OCI-LY3 (cell line): ENCODE data around the gene ARNT2.

ENCODE experiments used
- H2AFZ ChIP-seq: fragments of 200-600, 300-600 bp; shearing (Covaris generic); 2 replicates; pipeline ENCODE4 v1.6.0; 2014; ENCODE audit warnings: antibody characterized with exemption, low read depth, low read length
- H3K27ac ChIP-seq: fragments of 200-600, 300-600 bp; sonication (generic); 2 replicates; pipeline ENCODE4 v1.5.1; 2014; ENCODE audit warnings: mild to moderate bottlenecking, low read length, moderate library complexity, mixed read lengths
- H3K27me3 ChIP-seq: fragments of 200-600, 300-600 bp; sonication (generic); 2 replicates; pipeline ENCODE4 v1.6.1; 2014; ENCODE audit warnings: low read depth, low read length, mixed read lengths
- H3K36me3 ChIP-seq: fragments of 200-600, 300-600 bp; sonication (generic); replicated peaks from 2 replicates; pipeline ENCODE3; 2014; ENCODE audit warnings: low read depth, low read length, mixed read lengths
- H3K4me1 ChIP-seq: fragments of 300-600, 200-600 bp; sonication (generic); 2 replicates; pipeline ENCODE4 v1.6.1; 2014; ENCODE audit warnings: low read length, mixed read lengths
- H3K4me2 ChIP-seq: fragments of 200-600, 300-600 bp; sonication (generic); 2 replicates; pipeline ENCODE4 v1.6.1; 2014; ENCODE audit warnings: low read length, mixed read lengths
- H3K4me3 ChIP-seq: fragments of 300-600, 200-600 bp; sonication (generic); 2 replicates; pipeline ENCODE4 v1.5.1; 2014; ENCODE audit warnings: antibody characterized with exemption, mild to moderate bottlenecking, low read length, moderate library complexity
- H3K79me2 ChIP-seq: fragments of 300-600, 200-600 bp; shearing (Covaris generic); 2 replicates; pipeline ENCODE4 v1.6.1; 2014; ENCODE audit warnings: mild to moderate bottlenecking, low read length, mixed read lengths
- H3K9ac ChIP-seq: fragments of 300-600, 200-600 bp; shearing (Covaris generic); 2 replicates; pipeline ENCODE4 v1.6.0; 2014; ENCODE audit warnings: mild to moderate bottlenecking, low read length, moderate library complexity
- H3K9me3 ChIP-seq: fragments of 200-600, 300-600 bp; shearing (Covaris generic); 2 replicates; pipeline ENCODE4 v1.6.1; 2014; ENCODE audit warnings: low read length, mixed read lengths; ENCODE audit not compliant: insufficient read depth
- H4K20me1 ChIP-seq: fragments of 200-600, 300-600 bp; sonication (generic); 2 replicates; pipeline ENCODE4 v1.6.1; 2016; ENCODE audit warnings: low read length, mixed read lengths; ENCODE audit not compliant: insufficient read depth
- CTCF ChIP-seq: fragments of 200-600, 300-600 bp; sonication (generic); IDR thresholded peaks from 2 replicates; pipeline ENCODE4 v1.5.1; 2014; ENCODE audit warnings: antibody characterized with exemption, low read length, low read depth
- EZH2phosphoT487 ChIP-seq: fragments of 200-600 bp; shearing (Covaris generic); IDR thresholded peaks from 2 replicates; pipeline ENCODE4 v1.6.1; 2018; ENCODE audit warnings: antibody characterized with exemption, mixed run types, low read depth

ARNT2 gene

GRCh38 chr15:80596521-80596976 is 192.4 kb downstream of the ARNT2 start:
- H3K27me3 ChIP-seq: no peaks in the 10 kb centered on the region
- H3K4me3 ChIP-seq: no peak overlapping the region
- TF ChIP-seq CTCF (no peak), EZH2phosphoT487 (no peak)
- H3K4me2 ChIP-seq: no peak overlapping the region
- H3K36me3 ChIP-seq: no peaks in the 10 kb centered on the region
- H3K9ac ChIP-seq: no peak overlapping the region
- no peak overlapping the region for H3K27ac ChIP-seq
- no peaks in the 10 kb centered on the region for H4K20me1 ChIP-seq
- H2AFZ ChIP-seq: no peak overlapping the region
- no peaks in the 10 kb centered on the region for H3K79me2 ChIP-seq
- H3K4me1 ChIP-seq: peaks cover under 1% of the 10 kb centered on the region; the same call in 1 of the 2 replicates
- no peaks in the 10 kb centered on the region for H3K9me3 ChIP-seq

- Histone ChIP-seq H3K27me3 (no peaks in the 10 kb centered on the region), H3K79me2 (no peaks in the 10 kb centered on the region), H3K9ac (no peak overlapping the region), H3K4me2 (no peak overlapping the region), H3K27ac (no peak overlapping the region), H3K36me3 (no peaks in the 10 kb centered on the region), H2AFZ (no peak overlapping the region), H3K4me3 (no peak overlapping the region), H4K20me1 (no peaks in the 10 kb centered on the region), H3K9me3 (no peaks in the 10 kb centered on the region), H3K4me1 (peaks cover 5% of the 10 kb centered on the region; the same call in 1 of the 2 replicates)
- TF ChIP-seq EZH2phosphoT487 (no peak), CTCF (no peak)
These were observed 192.9 kb downstream of the ARNT2 start for GRCh38 chr15:80597076-80597475.

GRCh38 chr15:80599359-80599758 is 195.2 kb downstream of the ARNT2 start:
- Histone ChIP-seq H3K4me1 (peaks cover 6% of the 10 kb centered on the region; the same call in 1 of the 2 replicates), H3K27me3 (no peaks in the 10 kb centered on the region), H2AFZ (no peak overlapping the region), H3K9ac (no peak overlapping the region), H3K9me3 (no peaks in the 10 kb centered on the region), H4K20me1 (no peaks in the 10 kb centered on the region), H3K79me2 (no peaks in the 10 kb centered on the region), H3K27ac (no peak overlapping the region), H3K4me2 (no peak overlapping the region), H3K4me3 (no peak overlapping the region), H3K36me3 (no peaks in the 10 kb centered on the region)
- TF ChIP-seq EZH2phosphoT487: no peak
- TF ChIP-seq CTCF: no peak

- no peaks in the 10 kb centered on the region for H3K27me3 ChIP-seq
- no peaks in the 10 kb centered on the region for H3K9me3 ChIP-seq
- H3K9ac ChIP-seq: no peak overlapping the region
- H3K36me3 ChIP-seq: no peaks in the 10 kb centered on the region
- no peaks in the 10 kb centered on the region for H4K20me1 ChIP-seq
- TF ChIP-seq EZH2phosphoT487: no peak
- no peak for TF ChIP-seq CTCF
- H2AFZ ChIP-seq: no peak overlapping the region
- no peak overlapping the region for H3K4me3 ChIP-seq
- H3K27ac ChIP-seq: no peak overlapping the region
- H3K79me2 ChIP-seq: no peaks in the 10 kb centered on the region
- H3K4me1 ChIP-seq: peaks cover 6% of the 10 kb centered on the region; the same call in 1 of the 2 replicates
- no peak overlapping the region for H3K4me2 ChIP-seq
These were observed 196.4 kb downstream of the ARNT2 start for GRCh38 chr15:80600626-80601025.
